Liver (tissue), 3 donors: ENCODE measurements around the gene S100A12.

Experiments
- CTCF ChIP-seq: fragments of 150-350 bp; IDR thresholded peaks from 2 replicates; pipeline ENCODE4 v1.5.1; 2017; ENCODE audit warnings: improper control_type of control experiment, low read depth, low read length; ENCODE audit not compliant: missing input control
- RAD21 ChIP-seq, 2 donors: IDR thresholded peaks; 2 replicates each; pipeline ENCODE4 v1.6.1; 2016; ENCODE audit warnings: antibody characterized with exemption in 2 of 2, mild to moderate bottlenecking in 2 of 2
- donor health status: healthy.
- donor health status: healthy.

GRCh38 chr1:153420306-153420705, 44.9 kb upstream of the S100A12 start:
- no peak for TF ChIP-seq CTCF
- TF ChIP-seq RAD21 (IDR thresholded peaks at IDR 0.05) = no peak
